ENCODE measurements around the gene DEXI.

Gene DEXI

DNA sequence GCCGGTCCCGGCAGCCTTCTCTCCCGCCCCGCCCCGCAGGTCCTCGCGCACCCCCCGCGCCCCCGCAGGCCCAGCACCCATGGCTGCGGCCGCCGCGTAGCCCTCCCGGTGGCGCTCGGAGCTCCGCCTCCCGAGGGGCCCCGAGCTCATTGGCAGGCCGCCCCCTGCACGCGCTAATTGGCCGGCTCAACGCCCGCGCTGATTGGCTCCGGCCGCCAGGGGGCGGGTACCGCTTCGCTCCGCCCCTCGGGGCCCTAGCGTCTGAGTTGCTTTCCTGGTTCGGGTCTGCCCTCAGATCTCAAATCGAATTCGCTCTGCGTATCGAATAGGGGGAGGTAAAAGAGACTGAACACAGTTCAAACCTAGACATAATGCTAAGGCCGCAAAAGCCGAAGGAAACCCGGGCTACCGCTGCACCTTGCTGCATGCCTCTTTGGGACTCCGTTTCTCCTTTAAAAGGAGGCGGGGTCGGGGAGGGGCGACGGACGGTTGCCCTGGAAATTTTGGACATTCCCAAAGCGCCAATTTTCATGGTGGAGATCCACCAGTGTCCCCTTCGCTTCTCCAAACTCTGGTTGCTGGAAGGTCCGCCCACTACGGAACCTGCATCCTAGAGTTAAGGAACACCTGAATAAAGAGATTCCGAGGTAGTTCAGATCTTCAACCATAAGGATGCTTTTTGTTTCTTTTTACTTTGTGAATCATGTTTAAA lies at the start of gene DEXI:
TSS of gene DEXI (minus strand) at position 117 of the 712 bp plus-strand sequence. CDS start 463 bp downstream, outside the sequence.
- FAIRE-seq, result no peak

DNA sequence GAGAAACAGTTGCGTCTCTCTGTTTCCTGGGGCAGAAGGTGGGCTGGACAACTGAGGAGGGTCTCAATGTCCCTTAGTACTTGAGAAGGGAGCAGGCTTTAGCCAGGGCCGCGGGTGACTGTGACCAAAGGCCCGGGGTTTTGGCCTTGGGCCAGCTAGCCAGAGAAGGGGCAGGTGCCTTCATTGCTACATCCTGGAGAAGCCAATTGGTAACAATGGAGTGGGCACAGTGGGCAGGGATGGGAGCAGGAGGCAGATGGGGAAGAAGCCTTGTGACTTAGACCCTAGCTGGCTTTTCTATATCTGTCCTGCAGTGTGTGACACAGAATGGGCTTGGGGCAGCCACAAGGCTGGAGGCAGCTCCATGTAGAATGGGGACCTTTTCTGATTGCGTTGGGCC lies 48.1 kb upstream of the DEXI start:
- FAIRE-seq, result no peak

DNA sequence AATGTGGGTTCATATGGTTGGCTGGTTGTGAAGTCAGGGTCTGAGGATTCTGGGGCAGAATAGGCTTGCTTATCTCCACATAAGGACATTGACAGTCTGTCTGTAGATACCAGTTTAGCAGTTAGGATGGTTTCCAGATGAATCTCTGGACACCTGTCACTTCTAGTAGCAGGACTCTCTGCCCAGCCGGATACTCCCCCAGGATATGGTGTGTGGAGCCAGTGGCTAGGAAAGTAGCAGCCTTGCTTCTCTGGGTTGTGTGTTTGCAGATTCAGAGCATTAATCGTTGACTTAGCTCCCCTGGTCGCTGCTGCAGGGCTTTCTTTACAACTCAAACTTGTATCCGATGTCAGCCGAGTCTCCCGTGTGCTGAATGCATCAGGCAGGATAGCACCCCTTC lies 47.3 kb upstream of the DEXI start:
- FAIRE-seq, result no peak

DNA sequence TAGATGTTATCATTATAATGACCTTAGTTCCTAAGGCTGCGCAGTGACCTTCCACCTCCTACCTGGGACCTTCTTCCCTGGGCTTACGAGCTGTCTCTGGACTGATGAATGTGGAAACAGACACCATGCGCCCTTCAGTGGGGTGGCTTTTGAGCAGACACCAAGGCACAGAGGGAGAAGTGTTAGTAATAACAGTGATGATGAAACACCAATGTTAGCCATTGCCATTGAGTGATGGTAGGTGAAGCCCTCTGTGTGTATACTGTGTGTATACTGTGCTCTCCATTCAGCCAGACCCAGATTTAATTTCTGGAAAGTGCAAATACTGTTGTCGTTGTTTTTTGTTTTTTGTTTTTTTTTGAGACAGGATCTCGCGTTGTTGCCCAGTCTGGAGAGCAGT lies 46.6 kb upstream of the DEXI start:
- no peak for FAIRE-seq

DNA sequence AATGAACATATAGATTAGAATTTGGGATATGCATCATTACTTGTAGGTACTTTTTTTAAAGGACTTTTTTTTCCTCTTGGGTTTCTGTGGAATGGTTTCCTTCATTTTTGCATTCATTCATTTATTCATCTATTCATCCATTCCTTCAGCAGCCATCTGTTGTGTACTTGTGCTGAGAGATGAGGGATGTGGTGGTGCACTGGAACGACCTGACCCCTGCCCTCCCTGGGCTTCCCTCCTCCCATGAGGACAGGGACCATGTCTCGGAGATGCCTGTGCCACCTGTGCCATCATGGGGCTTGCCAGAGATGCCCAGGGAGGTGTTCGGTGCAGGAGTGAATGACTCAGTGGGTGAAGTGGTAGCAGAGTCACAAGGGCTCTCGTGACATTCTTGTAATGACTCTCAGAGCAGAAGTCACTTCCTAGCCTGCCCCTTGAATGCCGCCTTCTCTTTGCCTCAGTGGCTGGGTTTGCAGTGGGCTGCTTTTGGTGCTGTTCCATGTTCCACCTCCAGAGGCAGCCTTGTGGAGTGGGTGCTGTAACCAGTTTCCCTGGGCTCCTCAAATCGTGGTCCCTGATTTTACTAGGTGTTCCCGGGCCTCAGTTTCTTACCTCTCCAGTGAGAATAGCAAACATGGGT lies 46.0 kb upstream of the DEXI start:
- FAIRE-seq, result no peak

DNA sequence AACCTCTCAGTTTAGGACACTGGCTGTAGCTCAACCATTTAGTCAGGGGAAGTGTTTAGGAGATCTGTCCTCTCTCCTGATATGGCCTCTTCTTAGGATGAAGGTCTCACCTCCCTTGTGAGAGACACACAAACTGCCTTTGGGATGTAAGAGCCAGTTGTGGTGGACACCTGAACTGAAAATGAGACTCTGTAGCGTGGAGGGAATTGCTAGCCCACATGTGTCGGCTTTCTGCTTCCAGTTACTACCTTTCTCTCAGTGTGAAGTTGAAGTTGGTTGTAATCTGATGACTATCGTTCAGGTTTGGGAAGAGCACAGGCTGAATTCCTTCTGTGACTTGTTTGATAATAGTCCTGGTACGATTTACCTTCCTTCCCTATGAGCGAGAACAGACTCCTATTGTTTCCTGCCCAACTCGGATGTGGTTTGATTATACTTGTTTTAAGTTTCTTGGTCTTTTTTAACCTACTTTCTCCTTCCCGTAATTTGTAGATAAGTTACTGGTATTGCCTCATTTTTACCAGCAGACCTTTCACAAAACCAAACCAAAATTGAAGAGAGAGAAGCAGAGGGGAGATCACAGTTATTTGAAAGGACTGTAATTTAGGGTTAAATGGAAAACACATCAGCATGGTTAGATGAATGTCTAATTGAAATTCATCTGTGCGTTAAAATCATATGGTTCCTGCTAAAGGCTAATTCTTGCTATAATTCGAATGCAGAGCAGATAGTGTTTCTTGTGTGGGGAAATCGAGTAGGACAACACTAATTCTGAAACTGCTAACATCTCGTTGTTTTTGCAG lies 45.3 kb upstream of the DEXI start:
- FAIRE-seq, result no peak

DNA sequence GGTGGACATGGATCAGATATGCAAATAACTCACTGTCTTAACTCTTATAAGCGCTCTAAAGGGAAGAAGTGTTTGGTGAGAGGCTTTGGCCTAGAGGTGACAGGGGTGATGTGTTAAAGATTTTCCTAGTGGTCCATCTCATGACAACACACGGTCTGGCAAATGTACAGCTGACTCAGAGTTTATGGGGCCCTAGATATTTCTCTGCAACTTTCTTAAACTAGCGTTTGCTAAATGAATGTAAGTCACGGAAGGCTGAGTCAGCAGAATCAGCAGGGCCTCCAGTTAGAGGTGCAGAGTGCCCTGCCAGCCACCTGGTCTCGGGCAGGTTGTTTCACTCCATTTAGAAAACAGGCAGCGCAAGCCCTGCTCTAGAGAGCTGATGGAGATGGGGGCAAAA lies 42.2 kb upstream of the DEXI start:
- no peak for FAIRE-seq

DNA sequence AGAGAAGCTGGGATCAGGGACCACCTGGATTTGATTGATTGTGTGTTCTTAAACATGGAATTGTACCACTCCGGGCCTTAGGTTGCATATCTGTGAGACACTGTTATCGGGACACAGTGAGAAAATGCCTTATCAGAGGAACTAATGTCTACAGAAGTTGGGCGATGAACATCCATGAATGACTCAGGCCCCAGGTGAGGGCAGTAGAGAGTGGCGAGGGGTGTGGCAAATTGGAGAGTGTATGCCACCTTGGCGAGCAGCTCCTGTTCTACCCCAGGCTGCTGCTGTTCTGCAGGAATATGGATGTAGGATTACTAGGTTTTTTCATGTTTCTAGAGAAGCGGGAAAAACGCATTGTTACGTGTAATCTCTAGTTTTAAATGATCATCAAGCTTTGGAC lies 40.9 kb upstream of the DEXI start:
- no peak for FAIRE-seq

DNA sequence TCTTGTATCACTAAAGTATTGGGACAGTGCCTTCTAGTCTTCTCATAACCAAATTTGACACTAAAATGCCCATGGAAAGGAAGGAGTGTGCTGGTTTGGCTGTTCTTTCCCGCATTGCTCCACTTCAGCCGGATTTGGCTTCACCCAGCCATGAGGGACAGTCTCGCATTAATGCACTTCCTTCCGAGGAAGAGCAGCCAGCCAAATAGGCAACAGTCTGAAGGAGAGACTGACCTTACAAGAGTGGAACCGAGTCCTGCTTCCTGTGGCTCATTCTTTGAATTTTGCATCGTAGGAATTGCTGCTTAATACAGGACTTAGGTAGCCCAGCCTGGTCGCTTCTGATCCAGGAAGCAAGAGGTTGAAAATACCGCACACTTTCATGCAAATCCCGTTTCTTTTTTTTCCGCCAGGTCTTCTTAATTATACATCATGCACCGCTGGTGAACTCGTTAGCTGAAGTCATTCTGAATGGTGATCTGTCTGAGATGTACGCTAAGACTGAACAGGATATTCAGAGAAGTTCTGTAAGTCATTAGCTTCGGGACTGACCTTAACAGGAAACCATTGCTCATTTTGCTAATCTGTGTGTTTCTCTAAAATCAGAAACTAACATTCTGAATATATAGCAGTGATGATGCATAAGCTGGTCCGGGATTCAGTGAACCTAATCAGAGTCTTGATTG lies 40.3 kb upstream of the DEXI start:
- FAIRE-seq, result no peak

DNA sequence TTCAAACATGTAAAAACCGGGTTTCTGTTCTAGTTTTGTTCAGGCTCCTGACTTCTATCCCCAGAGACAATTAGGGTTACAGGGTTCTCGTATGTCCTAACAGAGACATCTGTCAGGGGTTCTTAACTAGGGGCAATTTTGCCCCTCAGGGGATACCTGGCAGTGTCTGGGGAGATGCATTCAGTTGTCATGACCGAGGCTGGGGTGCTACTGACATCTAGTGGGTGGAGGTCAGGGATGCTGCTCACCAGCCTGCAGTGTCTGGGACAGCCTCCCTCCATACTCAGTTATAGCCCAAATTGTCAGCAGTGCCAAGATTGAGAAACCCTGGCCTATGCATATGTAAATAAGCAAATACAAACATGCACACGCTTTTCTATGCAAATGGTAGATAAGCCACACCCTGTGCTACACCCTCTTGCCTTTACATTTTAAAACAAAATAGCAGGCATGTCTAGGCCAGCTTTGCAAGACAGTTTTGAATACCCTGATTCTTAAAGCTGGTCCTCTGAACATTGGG lies 39.5 kb upstream of the DEXI start:
- no peak for FAIRE-seq

DNA sequence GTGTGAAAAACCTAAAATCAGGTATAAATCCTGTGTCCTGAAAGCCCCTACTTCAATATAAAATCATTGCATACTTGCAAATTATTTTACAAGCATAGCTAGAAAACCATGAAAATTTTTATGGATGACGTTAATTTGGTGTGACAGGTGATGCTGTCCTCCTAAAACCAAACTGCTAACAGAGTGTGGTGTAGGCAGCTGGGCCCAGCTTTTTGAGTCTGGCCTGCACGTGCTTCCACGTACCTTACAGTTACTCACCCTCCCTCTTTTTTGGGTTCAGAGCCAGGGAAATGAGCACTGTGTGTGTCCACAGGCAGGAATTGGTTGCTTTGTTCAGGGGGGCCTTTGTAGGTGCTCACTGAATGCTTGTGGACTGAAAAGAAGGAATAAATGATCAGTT lies 38.5 kb upstream of the DEXI start:
- no peak for FAIRE-seq

DNA sequence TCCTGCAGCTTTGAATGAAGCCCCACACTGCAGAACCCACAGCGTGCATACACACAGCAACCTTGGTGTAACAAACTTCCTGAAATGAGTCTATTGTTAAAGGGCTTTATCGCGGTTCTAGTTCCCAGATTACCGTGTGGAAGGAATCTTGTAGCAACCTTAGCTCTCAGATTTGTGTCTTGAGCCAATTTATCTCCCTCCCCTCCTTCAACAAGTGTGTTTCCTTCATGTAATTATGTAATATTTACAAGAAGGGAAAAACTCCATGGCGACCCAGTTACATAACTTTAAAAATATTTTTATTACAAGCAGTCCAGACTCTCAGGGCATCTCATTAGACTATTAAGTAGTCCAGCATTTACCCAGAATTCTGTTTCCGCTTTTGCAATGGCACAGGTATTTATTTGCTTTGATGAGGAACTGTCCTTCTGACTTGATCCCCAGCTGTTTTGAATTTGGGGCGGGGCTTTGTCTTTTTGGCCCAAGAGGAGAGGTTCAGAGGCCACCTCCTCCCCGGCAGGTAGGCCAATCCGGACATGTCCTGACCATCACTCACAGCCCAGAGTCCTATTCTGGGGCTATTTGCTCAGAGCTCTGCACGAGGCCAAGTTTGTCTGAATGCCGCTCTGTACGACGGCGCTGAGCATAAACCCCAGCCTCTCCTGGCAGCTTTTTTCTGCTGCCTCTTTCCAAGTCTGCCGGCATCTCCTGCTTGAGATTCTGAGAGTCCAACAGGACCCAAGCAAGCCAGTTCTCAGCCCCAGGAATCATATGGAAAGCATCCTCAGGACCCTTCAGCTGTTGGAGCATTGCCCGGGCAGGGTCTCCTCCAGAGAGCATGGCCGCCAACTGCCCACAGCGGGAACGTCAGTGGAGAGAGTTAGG lies 37.7 kb upstream of the DEXI start:
- FAIRE-seq, result no peak

DNA sequence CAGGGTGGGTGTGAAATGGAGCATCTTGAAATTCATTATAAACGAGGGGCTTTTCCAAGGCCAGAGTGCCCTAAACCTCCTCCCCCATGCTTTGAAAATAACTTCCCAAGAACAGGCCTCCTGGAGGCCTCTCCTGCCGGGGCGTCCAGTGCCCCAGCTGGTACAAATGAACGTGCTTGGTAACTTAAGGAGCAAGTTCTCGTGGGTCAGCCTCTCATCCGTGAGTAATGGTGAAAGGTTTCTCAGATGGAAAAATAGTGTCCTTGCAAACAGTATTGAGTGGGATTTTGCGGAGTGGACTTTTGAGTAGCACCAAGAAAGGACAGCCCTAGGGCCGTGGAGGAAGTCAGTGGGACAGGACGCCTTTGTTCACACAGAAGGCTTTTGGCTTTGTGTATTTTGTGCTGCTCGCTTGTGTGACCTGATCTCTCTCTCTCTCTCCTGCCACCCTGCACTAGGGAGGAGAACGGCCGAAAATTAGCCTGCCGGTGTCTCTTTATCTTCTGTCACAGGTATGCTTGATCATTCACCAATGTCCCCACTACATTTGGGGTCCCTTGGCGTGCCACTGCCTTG lies 36.7 kb upstream of the DEXI start:
- no peak for FAIRE-seq

DNA sequence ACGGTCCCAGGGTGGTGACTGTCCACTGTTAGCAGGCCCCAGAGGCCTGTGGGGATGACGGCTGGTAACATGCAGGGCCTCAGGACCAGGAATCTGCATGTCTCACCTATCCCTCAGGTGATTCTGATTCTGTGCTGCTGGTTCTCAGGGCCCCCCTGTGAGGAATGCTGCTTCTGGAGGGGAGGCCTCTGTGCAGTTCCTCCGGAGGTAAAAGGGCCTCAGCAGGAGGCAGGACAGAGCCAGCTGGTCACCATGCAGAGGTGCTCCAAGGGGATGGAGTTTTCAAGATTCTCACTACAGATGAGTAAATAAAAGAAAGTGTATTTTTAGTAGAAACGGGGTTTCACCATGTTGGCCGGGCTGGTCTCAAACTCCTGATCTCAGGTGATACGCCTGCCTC lies 35.9 kb upstream of the DEXI start:
- no peak for FAIRE-seq

DNA sequence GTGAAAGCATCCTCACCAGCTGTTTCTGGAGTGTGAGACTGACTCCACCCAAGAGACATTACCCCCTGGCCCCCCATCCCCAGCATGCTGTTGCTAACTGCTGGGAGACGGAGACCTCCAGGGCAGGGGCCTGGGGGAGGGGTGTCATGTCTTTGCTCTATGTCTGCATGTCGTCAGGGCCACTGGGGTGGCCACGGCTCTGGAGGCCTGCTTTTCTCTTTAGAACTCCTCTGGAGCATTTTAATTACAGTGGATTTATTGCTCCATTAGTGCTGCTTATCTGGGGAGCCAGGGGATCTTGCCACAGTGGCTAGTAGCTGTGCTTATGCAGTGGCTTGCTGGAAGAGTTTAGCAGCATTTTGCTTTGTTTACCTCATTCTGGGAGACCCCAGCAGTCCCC lies 34.4 kb upstream of the DEXI start:
- no peak for FAIRE-seq

DNA sequence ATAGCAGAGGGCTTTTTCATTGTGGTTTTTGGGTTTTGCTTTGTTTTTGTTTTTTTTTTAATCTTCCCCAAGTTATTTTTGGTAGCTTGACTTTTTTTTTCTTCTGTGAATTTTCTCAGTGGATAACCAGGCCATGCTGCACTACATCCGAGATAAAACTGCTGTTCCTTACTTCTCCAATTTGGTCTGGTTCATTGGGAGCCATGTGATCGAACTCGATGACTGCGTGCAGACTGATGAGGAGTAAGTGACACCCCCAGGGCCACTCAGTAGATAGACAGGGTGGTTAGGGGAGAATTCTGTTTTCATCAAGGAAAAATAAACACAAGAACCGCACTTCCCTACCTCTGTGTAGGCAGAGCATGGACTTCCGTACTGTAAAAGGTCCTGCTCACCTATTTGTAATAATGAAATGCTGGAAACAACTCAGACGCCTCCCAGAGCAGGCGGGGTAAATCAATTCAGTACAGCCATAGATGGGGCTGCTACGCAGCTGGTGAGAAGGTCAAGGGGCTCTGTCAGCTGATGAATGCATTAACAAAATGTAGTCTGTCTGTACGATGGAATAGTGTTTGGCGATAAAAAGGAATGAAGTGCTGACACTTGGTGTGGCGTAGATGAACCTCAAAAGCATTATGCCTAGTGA lies 30.7 kb upstream of the DEXI start:
- FAIRE-seq, result no peak

DNA sequence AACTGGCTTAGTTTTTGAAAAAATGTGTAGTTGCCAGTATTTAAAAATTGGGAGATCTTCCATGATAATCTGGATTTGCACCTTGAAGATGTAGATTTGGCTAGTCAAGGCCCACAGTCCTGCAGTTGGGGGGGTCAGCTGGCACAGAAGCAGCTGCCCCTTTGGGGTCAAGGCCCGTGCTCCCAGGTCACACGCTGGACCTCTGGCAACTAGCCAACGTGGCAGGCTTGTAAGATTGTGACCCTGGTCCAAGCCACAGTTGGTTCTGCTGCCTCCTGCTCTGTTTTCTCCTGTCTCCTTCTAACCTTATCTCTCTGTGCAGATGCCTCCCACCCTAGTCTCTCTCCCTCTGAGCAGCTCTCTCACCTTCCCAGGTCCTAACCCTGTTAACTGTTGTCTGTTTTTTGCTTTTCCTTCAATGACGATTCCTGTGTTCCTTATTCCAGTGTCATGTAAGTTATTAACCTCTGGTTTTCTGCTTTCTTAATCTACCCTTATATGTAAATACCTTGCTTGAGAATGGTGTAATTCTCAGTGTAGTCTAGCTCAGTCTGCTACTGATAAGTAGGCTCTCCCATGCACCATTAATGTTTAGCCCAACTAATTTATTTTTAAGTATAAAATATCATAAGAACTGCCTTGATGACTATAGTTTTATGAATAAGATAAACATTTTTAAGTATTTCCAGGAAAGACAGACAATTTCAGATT lies 30.0 kb upstream of the DEXI start:
- no peak for FAIRE-seq

DNA sequence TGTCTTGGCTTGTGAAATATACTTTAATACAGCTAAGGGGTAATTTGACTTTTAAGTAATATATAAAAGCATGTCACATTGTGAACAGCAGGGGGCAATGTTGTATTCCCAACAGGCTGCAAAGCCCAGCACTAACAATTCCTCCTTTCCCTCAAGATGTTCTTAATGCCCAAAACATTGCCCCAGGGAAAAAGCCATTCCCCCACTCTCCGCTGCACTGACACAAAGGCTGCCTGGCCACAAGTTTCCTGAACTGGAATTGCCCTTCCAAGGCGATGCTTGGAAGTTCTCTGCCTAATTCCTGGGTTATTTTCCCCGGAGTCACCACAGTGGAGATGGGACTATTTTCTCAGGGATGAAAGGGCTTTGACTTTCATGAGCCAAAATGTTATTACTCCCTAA lies 29.3 kb upstream of the DEXI start:
- no peak for FAIRE-seq

DNA sequence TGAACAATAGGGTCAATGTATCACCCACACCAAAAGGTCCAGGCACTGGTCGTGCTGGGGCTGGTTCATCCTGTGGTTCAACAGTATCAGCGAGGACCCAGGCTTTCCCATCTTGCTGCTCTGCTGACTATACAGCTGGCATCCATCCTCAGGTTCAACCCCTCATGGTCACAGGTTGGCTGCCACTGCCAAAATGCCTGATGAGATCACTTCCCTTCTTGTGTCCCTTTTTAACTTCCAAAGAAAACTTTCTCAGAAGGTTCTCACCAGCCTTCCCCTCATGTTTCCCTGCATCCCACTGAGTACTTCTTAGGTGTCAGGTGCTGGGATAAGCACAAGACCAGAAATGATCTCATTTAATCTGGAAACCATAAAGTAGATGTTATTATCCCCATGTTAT lies 27.8 kb upstream of the DEXI start:
- FAIRE-seq, result no peak

DNA sequence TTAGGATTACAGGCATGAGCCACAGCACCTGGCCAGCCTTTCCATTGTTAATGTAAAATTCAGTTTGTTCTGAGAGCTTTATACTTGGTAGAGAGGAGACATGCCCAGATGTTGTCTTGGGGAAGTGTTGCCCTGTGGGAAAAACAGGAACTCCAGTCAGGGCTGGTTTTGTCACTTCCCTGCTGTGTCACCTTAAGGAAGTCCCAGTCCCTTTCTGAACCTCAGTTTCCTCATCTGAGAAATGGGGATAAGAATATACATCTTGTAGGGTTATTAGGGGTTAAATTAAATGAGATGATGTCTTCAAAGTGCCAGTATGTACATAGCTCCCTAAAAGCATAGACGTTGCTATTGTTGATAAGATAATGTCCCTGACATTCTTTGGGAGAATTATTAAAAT lies 27.3 kb upstream of the DEXI start:
- no peak for FAIRE-seq

DNA sequence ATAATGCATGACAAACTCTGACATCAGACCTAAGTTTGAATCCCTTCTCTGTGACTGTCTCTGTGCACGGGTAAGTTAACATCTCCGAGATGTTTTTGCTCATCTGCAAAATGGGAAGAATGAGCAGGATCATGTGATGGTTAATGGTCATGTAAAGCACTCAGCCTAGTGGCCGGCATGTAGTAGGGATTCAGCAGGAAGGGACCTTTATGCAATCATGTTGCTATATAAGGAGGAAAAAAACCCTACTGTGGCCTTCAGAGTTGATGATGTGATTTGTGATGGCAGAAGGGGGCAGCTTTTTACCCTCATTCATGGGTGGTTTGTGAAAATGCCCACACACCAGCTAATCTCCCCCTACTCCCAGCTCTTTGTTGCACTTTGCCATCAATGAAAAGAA lies 26.2 kb upstream of the DEXI start:
- no peak for FAIRE-seq

All from TTC549 (cell line).